Prostate gland (tissue), 2 donors: ENCODE results near the gene TEAD4. TPM values are rescaled to one million over a fixed set of nuclear protein-coding genes. Genes with fewer than 3 reads are reported as not detected.

Experiments used
- DNase-seq: peaks from one replicate; pipeline ENCODE4 v3.0.0-alpha.2; 2019; ENCODE audit warnings: low spot score
- H3K27ac ChIP-seq, 2 donors: fragments of 200-600 bp; sonication (generic); 2 replicates each; pipeline ENCODE4 v1.5.1; 2017 to 2019
- H3K27me3 ChIP-seq: fragments of 200-600 bp; sonication (generic); replicated peaks from 2 replicates; pipeline ENCODE4 v1.5.1; 2019; ENCODE audit not compliant: insufficient read depth
- H3K36me3 ChIP-seq, 2 donors: fragments of 200-600 bp; sonication (generic); 1 replicate in 1 of 2; 2 replicates in 1 of 2; pipeline versions ENCODE4 v1.5.1 to v1.8.1; 2017 to 2019
- H3K4me1 ChIP-seq: fragments of 200-600 bp; sonication (generic); replicated peaks from 2 replicates; pipeline ENCODE4 v1.5.1; 2019
- H3K4me3 ChIP-seq, 2 donors: fragments of 200-600 bp; sonication (generic); 2 replicates each; pipeline ENCODE4 v1.5.1; 2017 to 2019
- H3K9me3 ChIP-seq: fragments of 200-600 bp; sonication (generic); 2 replicates; pipeline ENCODE4 v1.5.1; 2017
- CTCF ChIP-seq, 4 experiments: fragments of 200-600 bp in 2 of 4; fragments of 450-650 bp in 2 of 4; sonication (generic) in 2 of 4; IDR thresholded peaks; 1 replicate in 3 of 4; 2 replicates in 1 of 4; pipeline ENCODE4 v1.5.1; 2016 to 2019; ENCODE audit warnings: antibody characterized with exemption in 4 of 4, mild to moderate bottlenecking in 2 of 4, moderate library complexity in 2 of 4
- POLR2A ChIP-seq: fragments of 450-650 bp; IDR thresholded peaks from one replicate; pipeline ENCODE4 v1.6.1; 2016; ENCODE audit warnings: antibody characterized with exemption, mild to moderate bottlenecking
- POLR2AphosphoS5 ChIP-seq: sonication (generic); formaldehyde crosslinking; IDR thresholded peaks from one replicate; pipeline ENCODE4 v1.6.1; 2017; ENCODE audit warnings: antibody characterized with exemption
- WGBS: methylation state at CpG from one replicate; pipeline ENCODE4 v1.1.5; 2018; 5-methylcytosine and 5-hydroxymethylcytosine counted together
- intact Hi-C: fragments of 100-400 bp; cut with DNase I; formaldehyde crosslinking; loops from one replicate; pipeline ENCODE4 v1.14.2; 2022
- total RNA-seq, 2 donors: library from RNA; depleted of rRNA; stranded (reverse); fragments of >200 nt; gene quantifications; one replicate each; pipeline ENCODE4 v1.1.0, GENCODE V29; 2016

The TEAD4 gene
- total RNA-seq, 2 donors from 2014 or later: 9.9 to 20.9 TPM

GRCh38 chr12:2924019-2924418 lies 35.2 kb upstream of the TEAD4 start:
- Histone ChIP-seq H3K27ac (no peak overlapping the region), H3K9me3 (no peaks in the 10 kb centered on the region), H3K36me3 (peaks cover 0 to 5% of the 10 kb centered on the region in 2 donors), H3K4me3 (no peak overlapping the region), H3K27me3 (no peaks in the 10 kb centered on the region), H3K4me1 (no peaks in the 10 kb centered on the region)
- intact Hi-C loops: no loop called here
- TF ChIP-seq CTCF (IDR thresholded peaks at IDR 0.05): no peak
- TF ChIP-seq POLR2A: no peak
- TF ChIP-seq POLR2AphosphoS5: no peak
- no peak for DNase-seq
- 82% methylated on average over 3 of the region's 3 CpGs for WGBS

GRCh38 chr12:2925322-2925995 lies 33.7 kb upstream of the TEAD4 start:
- no peak for DNase-seq
- Histone ChIP-seq H3K4me3 (no peak overlapping the region), H3K4me1 (no peaks in the 10 kb centered on the region), H3K27ac (no peak overlapping the region), H3K9me3 (no peaks in the 10 kb centered on the region), H3K27me3 (no peaks in the 10 kb centered on the region), H3K36me3 (peaks cover 0 to 5% of the 10 kb centered on the region in 2 donors)
- WGBS: 48% methylated on average over 6 of the region's 6 CpGs
- TF ChIP-seq POLR2AphosphoS5 (no peak), CTCF (IDR thresholded peaks at IDR 0.05) (no peak), POLR2A (no peak)
- intact Hi-C loops: no loop called here

- WGBS: 82% methylated on average over 8 of the region's 8 CpGs
- intact Hi-C loops: no loop called here
- no peak for TF ChIP-seq CTCF (IDR thresholded peaks at IDR 0.05)
- TF ChIP-seq POLR2AphosphoS5: no peak
- no peak for TF ChIP-seq POLR2A
- Histone ChIP-seq H3K4me3 (no peak overlapping the region), H3K9me3 (no peaks in the 10 kb centered on the region), H3K27ac (no peak overlapping the region), H3K36me3 (peaks cover 0 to 4% of the 10 kb centered on the region in 2 donors), H3K4me1 (no peaks in the 10 kb centered on the region), H3K27me3 (no peaks in the 10 kb centered on the region)
- DNase-seq: no peak
These were observed 28.3 kb upstream of the TEAD4 start for GRCh38 chr12:2930865-2931264.

GRCh38 chr12:2933586-2933985 lies 25.6 kb upstream of the TEAD4 start:
- no peaks in the 10 kb centered on the region for H3K27me3 ChIP-seq
- H3K9me3 ChIP-seq: no peaks in the 10 kb centered on the region
- no peaks in the 10 kb centered on the region for H3K4me1 ChIP-seq
- intact Hi-C loops: no loop called here
- no peak for DNase-seq
- WGBS: 92% methylated on average over 6 of the region's 6 CpGs
- no peak for TF ChIP-seq POLR2AphosphoS5
- TF ChIP-seq CTCF (IDR thresholded peaks at IDR 0.05): no peak
- TF ChIP-seq POLR2A: no peak
- no peak overlapping the region for H3K4me3 ChIP-seq
- H3K27ac ChIP-seq: no peak overlapping the region
- H3K36me3 ChIP-seq: peaks cover 0 to 4% of the 10 kb centered on the region in 2 donors

- Histone ChIP-seq H3K4me3 (no peak overlapping the region), H3K4me1 (no peaks in the 10 kb centered on the region), H3K9me3 (no peaks in the 10 kb centered on the region), H3K27ac (no peak overlapping the region), H3K27me3 (no peaks in the 10 kb centered on the region), H3K36me3 (peaks cover 0 to 4% of the 10 kb centered on the region in 2 donors)
- no peak for TF ChIP-seq POLR2A
- TF ChIP-seq POLR2AphosphoS5: no peak
- no peak for TF ChIP-seq CTCF (IDR thresholded peaks at IDR 0.05)
- no peak for DNase-seq
- intact Hi-C loops: no loop called here
- 97% methylated on average over 6 of the region's 6 CpGs for WGBS
These were observed 24.8 kb upstream of the TEAD4 start for GRCh38 chr12:2934371-2934770.
